HepG2 (cell line): ENCODE measurements around the gene HIVEP2. TPM values are rescaled to one million over a fixed set of nuclear protein-coding genes. Genes with fewer than 3 reads are reported as not detected.

Experiments used
- ATAC-seq: fragments of 200-7000 bp; cut with Tn5 transposase; 3 replicates; pipeline ENCODE4 v1.9.1; 2020; ENCODE audit warnings: mild to moderate bottlenecking, moderate library complexity
- BruUV-seq: library from RNA; stranded (reverse); fragments of 400-500 nt; replicated peaks from 2 replicates; lab custom pipeline; 2021; lab: Mats Ljungman, UMichigan
- CTCF ChIA-PET: fragments of 300-600 bp; formaldehyde crosslinking; extraction: SDS; loops from one replicate; lab custom pipeline; 2021; ENCODE audit warnings: low total read pairs, inconsistent platforms, low intra/inter-chr PET ratio; lab: Yijun Ruan, JAX
- POLR2A ChIA-PET: fragments of 350-600 bp; sonication (Branson Sonifier 250); formaldehyde crosslinking; loops from one replicate; lab custom pipeline; 2020; ENCODE audit warnings: antibody characterized with exemption, inconsistent platforms; lab: Yijun Ruan, JAX
- DNase-seq: peaks from one replicate; pipeline ENCODE4 v3.0.0-alpha.2; 2015; ENCODE audit warnings: low spot score
- FAIRE-seq: peaks from 3 replicates; lab custom pipeline; 2011; peaks lifted over from hg19 to GRCh38; lab: Jason Lieb, UNC
- H2AFZ ChIP-seq: one replicate; pipeline ENCODE4 v1.6.1; 2011; ENCODE audit warnings: low read length, inconsistent platforms
- H3K27ac ChIP-seq: fragments of 300-600 bp; 3 replicates; pipeline ENCODE4 v1.8.0; 2011; ENCODE audit warnings: mixed run types, mild to moderate bottlenecking, mixed read lengths, low read length, inconsistent platforms; ENCODE audit not compliant: insufficient read depth; ENCODE audit errors: extremely low read length
- H3K27me3 ChIP-seq, 2 experiments: fragments of 200-600 bp in 1 of 2; 2 replicates in 1 of 2; 3 replicates in 1 of 2; pipeline versions ENCODE4 v1.6.0 to v1.8.0; 2011; ENCODE audit warnings: low read length in 2 of 2, mild to moderate bottlenecking in 2 of 2, moderate library complexity in 2 of 2, inconsistent platforms in 1 of 2; ENCODE audit not compliant: insufficient read depth in 2 of 2, control insufficient read depth in 1 of 2
- H3K36me3 ChIP-seq, 2 experiments: fragments of 200-600 bp in 1 of 2; replicated peaks in 1 of 2; 2 replicates in 1 of 2; 3 replicates in 1 of 2; pipeline versions ENCODE4 v1.5.1 to v1.8.0; 2011; ENCODE audit warnings: low read length in 2 of 2, inconsistent platforms in 1 of 2; ENCODE audit not compliant: insufficient read depth in 2 of 2, control insufficient read depth in 1 of 2
- H3K4me1 ChIP-seq: 2 replicates; pipeline ENCODE4 v1.5.1; 2012; ENCODE audit warnings: low read length, inconsistent platforms; ENCODE audit not compliant: insufficient read depth
- H3K4me2 ChIP-seq: 2 replicates; pipeline ENCODE4 v1.6.0; 2011; ENCODE audit warnings: low read depth, low read length, inconsistent platforms
- H3K4me3 ChIP-seq, 3 experiments: fragments of 200-600 bp in 1 of 3; sonication (generic), shearing (Covaris generic) in 1 of 3; replicated peaks in 1 of 3; 2 replicates each; pipeline ENCODE4 v1.5.1; 2011 to 2016; ENCODE audit warnings: low read length in 3 of 3, inconsistent platforms in 2 of 3, low read depth in 2 of 3, mild to moderate bottlenecking in 2 of 3, control low read depth in 1 of 3, mixed read lengths in 1 of 3; ENCODE audit not compliant: insufficient read depth in 1 of 3
- H3K79me2 ChIP-seq: one replicate; pipeline ENCODE4 v1.6.1; 2011; ENCODE audit warnings: low read length, inconsistent platforms; ENCODE audit not compliant: insufficient read depth
- H3K9ac ChIP-seq: 2 replicates; pipeline ENCODE4 v1.6.0; 2011; ENCODE audit warnings: mild to moderate bottlenecking, low read depth, low read length, inconsistent platforms; ENCODE audit not compliant: insufficient read depth
- H3K9me3 ChIP-seq: 2 replicates; pipeline ENCODE4 v1.5.1; 2012; ENCODE audit warnings: mild to moderate bottlenecking, low read length
- H4K20me1 ChIP-seq: 2 replicates; pipeline ENCODE4 v1.6.0; 2011; ENCODE audit warnings: inconsistent platforms, mild to moderate bottlenecking, low read length, moderate library complexity; ENCODE audit not compliant: insufficient read depth
- ATM ChIP-seq: fragments of 450-650 bp; IDR thresholded peaks from 2 replicates; pipeline ENCODE4 v1.7.1; 2017; ENCODE audit warnings: mild to moderate bottlenecking, borderline replicate concordance
- DDIT3 ChIP-seq: sonication (generic); formaldehyde crosslinking; IDR thresholded peaks from 2 replicates; pipeline ENCODE4 v1.4.0; 2020; ENCODE audit warnings: mild to moderate bottlenecking, missing genetic modification reagents
- DNMT3B ChIP-seq: conservative IDR thresholded peaks from 2 replicates; pipeline ENCODE4 v1.6.1; 2016; ENCODE audit warnings: missing biosample characterization, control low read depth
- GATAD1 ChIP-seq: IDR thresholded peaks from 2 replicates; pipeline ENCODE4 v1.6.1; 2016; ENCODE audit warnings: missing genetic modification reagents, missing compliant biosample characterization
- HNRNPH1 ChIP-seq: fragments of 200-400 bp; formaldehyde crosslinking; optimal IDR thresholded peaks from 2 replicates; pipeline ENCODE3; 2017; ENCODE audit warnings: mild to moderate bottlenecking, low read depth, low read length
- JUND ChIP-seq: sonication (generic); formaldehyde crosslinking; IDR thresholded peaks from 2 replicates; pipeline ENCODE4 v1.8.0; 2022; ENCODE audit warnings: mild to moderate bottlenecking, missing genetic modification reagents
- MLLT10 ChIP-seq: sonication (generic); formaldehyde crosslinking; IDR thresholded peaks from 2 replicates; pipeline ENCODE4 v1.4.0; 2020; ENCODE audit warnings: missing genetic modification reagents
- MTA3 ChIP-seq: sonication (generic); formaldehyde crosslinking; IDR thresholded peaks from 2 replicates; pipeline ENCODE4 v1.4.0; 2020; ENCODE audit warnings: missing genetic modification reagents
- NRL ChIP-seq: sonication (generic); formaldehyde crosslinking; IDR thresholded peaks from 2 replicates; pipeline ENCODE4 v1.5.0; 2020; ENCODE audit warnings: missing genetic modification reagents, mild to moderate bottlenecking, moderate library complexity, borderline replicate concordance
- PREB ChIP-seq: sonication (generic); formaldehyde crosslinking; IDR thresholded peaks from 2 replicates; pipeline ENCODE4 v1.4.0; 2020; ENCODE audit warnings: missing genetic modification reagents
- SALL2 ChIP-seq: sonication (generic); formaldehyde crosslinking; IDR thresholded peaks from 2 replicates; pipeline ENCODE4 v1.8.1; 2023; ENCODE audit warnings: mild to moderate bottlenecking, missing genetic modification reagents, inconsistent platforms
- ZBTB14 ChIP-seq: sonication (generic); formaldehyde crosslinking; IDR thresholded peaks from 2 replicates; pipeline ENCODE4 v1.4.0; 2020; ENCODE audit warnings: missing genetic modification reagents
- ZBTB3 ChIP-seq: sonication (generic); formaldehyde crosslinking; IDR thresholded peaks from 2 replicates; pipeline ENCODE4 v1.4.0; 2020; ENCODE audit warnings: low read depth, mild to moderate bottlenecking, moderate library complexity, missing genetic modification reagents, borderline replicate concordance
- ZFP37 ChIP-seq: sonication (generic); formaldehyde crosslinking; IDR thresholded peaks from 2 replicates; pipeline ENCODE4 v1.4.0; 2020; ENCODE audit warnings: missing genetic modification reagents, borderline replicate concordance
- ZNF383 ChIP-seq: sonication (generic); formaldehyde crosslinking; IDR thresholded peaks from 2 replicates; pipeline ENCODE4 v1.4.0; 2020; ENCODE audit warnings: missing genetic modification reagents, mild to moderate bottlenecking, borderline replicate concordance
- ZNF691 ChIP-seq: sonication (generic); formaldehyde crosslinking; IDR thresholded peaks from 2 replicates; pipeline ENCODE4 v1.4.0; 2020; ENCODE audit warnings: missing genetic modification reagents, low read depth, mild to moderate bottlenecking, borderline replicate concordance
- ZNF713 ChIP-seq: sonication (generic); formaldehyde crosslinking; IDR thresholded peaks from 2 replicates; pipeline ENCODE4 v1.4.0; 2020; ENCODE audit warnings: mild to moderate bottlenecking, missing genetic modification reagents
- WGBS: methylation state at CpG from one replicate; pipeline ENCODE4 v1.1.6; 2017; ENCODE audit warnings: low lambda C conversion rate; 5-methylcytosine and 5-hydroxymethylcytosine counted together
- in situ Hi-C: cut with HindIII; loops from 2 replicates; pipeline ENCODE4 v1.10.0; 2017; ENCODE audit warnings: low pct_unique_long_range_greater_than_20kb; ENCODE audit not compliant: extremely low pct_ligation_motif_present
- intact Hi-C: fragments of 100-400 bp; cut with micrococcal nuclease; formaldehyde crosslinking; loops from one replicate; pipeline ENCODE4 v1.10.0; 2022; ENCODE audit not compliant: unreplicated experiment
- polyA plus RNA-seq, 8 experiments: library from polyadenylated mRNA; depleted of rRNA in 3 of 8; stranded (reverse) in 7 of 8; unstranded in 1 of 8; fragments of >200 nt; fragmentation: Illumina TruSeq in 4 of 8; extraction: Trizol in 4 of 8; gene quantifications; 2 replicates each; pipeline versions ENCODE4 v1.2.1 to v1.2.3, GENCODE V29; 2011 to 2016; ENCODE audit warnings: low read depth in 4 of 8, missing spikeins in 1 of 8, mixed read lengths in 1 of 8; ENCODE audit not compliant: insufficient read depth in 1 of 8
- total RNA-seq, 5 experiments: library from RNA; depleted of rRNA; stranded (reverse); fragments of >200 nt; fragmentation: Illumina TruSeq; extraction: Trizol; gene quantifications; 2 replicates each; pipeline ENCODE4 v1.2.3, GENCODE V29; 2016; ENCODE audit warnings: low read depth in 1 of 5

The HIVEP2 gene
- total and polyA plus RNA-seq, 2 of the 13 experiments (the other 11 are each of a cell fraction or from before 2014, with no cell fraction given), result 3.4 to 12.9 TPM

- DNase-seq, result no peak
- Histone ChIP-seq H3K9ac (no peak overlapping the region), H3K79me2 (no peaks in the 10 kb centered on the region), H3K4me3 (no peak overlapping the region), H2AFZ (no peak overlapping the region), H3K4me1 (peaks cover 16% of the 10 kb centered on the region), H3K36me3 (no peaks in the 10 kb centered on the region), H3K27me3 (no peaks in the 10 kb centered on the region), H4K20me1 (peaks cover 15% of the 10 kb centered on the region; the same call in 1 of the 2 replicates), H3K27ac (no peak overlapping the region), H3K9me3 (no peaks in the 10 kb centered on the region), H3K4me2 (no peak overlapping the region)
- in situ Hi-C loops, result no loop called here
- intact Hi-C loops, result loop anchor here (2.0 kb wide), 1 partner anchor 31 kb away; no protein-coding TSS in a partner anchor
- CTCF ChIA-PET, result no interaction called here
- ATAC-seq, result no peak
- BruUV-seq, result no TSS peak
- POLR2A ChIA-PET, result no interaction called here
- FAIRE-seq, result no peak
- 96% methylated on average over 1 of the region's 1 CpG for WGBS
- TF ChIP-seq ZNF713 (no peak), ZBTB3 (CRISPR knock-in tag) (no peak), ZNF383 (CRISPR knock-in tag) (no peak), ZNF691 (CRISPR knock-in tag) (no peak), MLLT10 (no peak), SALL2 (no peak), JUND (CRISPR knock-in tag) (no peak), HNRNPH1 (no peak), DNMT3B (CRISPR knock-in tag) (no peak), MTA3 (no peak), NRL (CRISPR knock-in tag) (no peak), ATM (no peak), DDIT3 (CRISPR knock-in tag) (no peak), PREB (CRISPR knock-in tag) (no peak), ZBTB14 (CRISPR knock-in tag) (no peak), ZFP37 (CRISPR knock-in tag) (no peak), GATAD1 (CRISPR knock-in tag) (no peak)
Measured at GRCh38 chr6:142903812-142904211, 41.2 kb downstream of the HIVEP2 start.
